Middle frontal gyrus (tissue), 1 donor: ENCODE results near the gene KNDC1.

ENCODE experiments used
- DNase-seq: peaks from one replicate; pipeline ENCODE4 v3.0.0-alpha.2; 2015; ENCODE audit warnings: low spot score; ENCODE audit errors: extremely low spot score

The KNDC1 gene

GRCh38 chr10:133272964-133273420, 113.0 kb downstream of the KNDC1 start:
- DNase-seq = no peak

GRCh38 chr10:133273534-133274143, 113.6 kb downstream of the KNDC1 start:
- no peak for DNase-seq

- DNase-seq = no peak
These were observed 115.0 kb downstream of the KNDC1 start for GRCh38 chr10:133274751-133275683.

GRCh38 chr10:133275684-133276092, 115.7 kb downstream of the KNDC1 start:
- no peak for DNase-seq
